HG02763 (cell line): ENCODE data around the gene WNT3A.
"Not testable (repeated sequence)": the region's sequence is repeated elsewhere in the genome, so short reads cannot be mapped to it uniquely, and the experiment has no call there.

Source experiments
- ATAC-seq: cut with Tn5 transposase; IDR thresholded peaks from one replicate; pipeline ENCODE4 v1.9.1; 2021; ENCODE audit warnings: mild to moderate bottlenecking, moderate library complexity; ENCODE audit not compliant: unreplicated experiment

WNT3A gene

DNA sequence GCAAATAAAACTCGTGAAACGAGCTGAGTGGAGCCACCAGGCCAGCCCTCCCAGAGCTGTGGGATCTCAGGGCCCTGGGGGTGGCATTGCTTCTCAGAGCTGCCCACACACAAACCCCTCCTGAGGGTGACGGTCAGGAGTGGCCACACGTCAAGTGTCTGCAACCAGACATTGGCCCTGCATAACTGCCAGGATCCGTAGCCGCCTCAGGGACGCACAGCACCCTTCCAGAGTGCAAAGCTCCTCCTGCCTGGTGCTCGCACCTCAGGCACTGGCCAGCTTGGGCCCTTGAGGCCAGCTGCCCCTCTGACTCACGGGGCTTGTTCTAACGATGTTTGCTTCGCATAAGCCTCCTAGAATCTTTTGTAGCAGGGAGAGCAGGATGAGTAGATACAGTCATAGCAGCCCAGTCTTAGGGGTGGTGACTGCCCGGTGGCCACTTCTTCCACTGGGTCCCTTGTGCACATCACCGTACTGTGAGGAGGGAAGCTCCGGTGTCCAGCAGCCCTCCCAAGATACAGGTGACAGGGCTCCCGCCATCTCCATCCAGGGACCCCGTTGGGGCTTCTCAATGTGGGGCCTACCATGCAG, 5.0 kb downstream of the WNT3A start:
- ATAC-seq = no peak

DNA sequence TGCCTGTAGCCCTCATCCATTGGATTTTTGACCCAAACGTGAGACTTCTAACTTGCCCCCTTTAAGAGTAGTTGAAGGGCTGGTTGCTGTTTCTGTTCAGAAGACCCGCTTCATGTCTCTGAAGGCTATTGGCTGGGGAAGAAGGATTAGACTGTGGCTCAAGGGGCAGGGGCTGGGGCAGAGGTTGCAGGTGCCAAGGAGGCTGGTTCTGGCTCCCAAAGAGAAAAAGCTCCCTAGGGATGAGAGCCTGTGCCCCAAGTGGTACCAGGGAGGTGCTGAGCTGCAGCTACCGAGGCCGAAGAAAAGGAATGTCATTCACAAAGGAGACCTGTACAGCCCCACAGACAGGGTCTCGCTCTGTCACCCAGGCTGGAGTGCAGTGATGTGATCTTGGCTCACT, 5.8 kb downstream of the WNT3A start:
- ATAC-seq = no peak

DNA sequence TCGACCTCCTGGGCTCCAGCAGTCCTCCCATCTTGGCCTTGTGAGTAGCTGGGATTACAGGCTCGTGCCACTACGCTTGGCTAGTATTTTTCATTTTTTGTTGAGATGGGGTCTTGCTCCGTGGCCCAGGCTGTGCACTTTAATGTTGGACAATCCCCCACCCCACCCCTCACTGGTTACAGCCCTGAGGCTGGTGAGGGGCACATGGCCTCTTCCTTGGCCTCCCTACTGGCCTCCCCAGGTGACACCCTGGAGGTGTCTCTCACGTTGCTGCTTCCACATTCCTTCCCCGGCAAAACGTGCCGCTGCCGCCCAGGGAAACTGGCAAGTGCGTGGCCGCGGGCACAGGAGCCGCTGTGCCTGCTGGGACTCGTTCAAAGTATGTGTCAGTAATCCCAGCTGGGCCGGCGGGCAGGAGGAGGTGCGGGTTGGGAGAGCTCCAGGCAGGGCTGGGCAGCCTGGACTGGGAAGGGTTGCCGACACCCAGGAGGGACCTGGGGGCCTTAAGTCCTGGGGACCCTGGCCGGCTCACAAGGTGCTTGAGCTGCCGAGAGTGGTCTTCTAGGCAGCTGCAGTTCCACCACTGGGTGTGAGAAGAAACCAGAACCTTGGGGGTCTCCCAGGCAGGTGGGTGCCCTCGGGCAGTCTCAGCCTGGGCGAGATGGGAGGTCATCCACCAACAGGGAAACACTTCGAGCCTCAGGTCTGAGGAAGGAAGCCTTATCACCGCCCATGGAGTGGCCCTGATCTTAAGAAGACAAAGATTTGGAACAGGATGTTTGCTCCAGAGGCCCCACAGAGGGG, 6.5 kb downstream of the WNT3A start:
- ATAC-seq = no peak

DNA sequence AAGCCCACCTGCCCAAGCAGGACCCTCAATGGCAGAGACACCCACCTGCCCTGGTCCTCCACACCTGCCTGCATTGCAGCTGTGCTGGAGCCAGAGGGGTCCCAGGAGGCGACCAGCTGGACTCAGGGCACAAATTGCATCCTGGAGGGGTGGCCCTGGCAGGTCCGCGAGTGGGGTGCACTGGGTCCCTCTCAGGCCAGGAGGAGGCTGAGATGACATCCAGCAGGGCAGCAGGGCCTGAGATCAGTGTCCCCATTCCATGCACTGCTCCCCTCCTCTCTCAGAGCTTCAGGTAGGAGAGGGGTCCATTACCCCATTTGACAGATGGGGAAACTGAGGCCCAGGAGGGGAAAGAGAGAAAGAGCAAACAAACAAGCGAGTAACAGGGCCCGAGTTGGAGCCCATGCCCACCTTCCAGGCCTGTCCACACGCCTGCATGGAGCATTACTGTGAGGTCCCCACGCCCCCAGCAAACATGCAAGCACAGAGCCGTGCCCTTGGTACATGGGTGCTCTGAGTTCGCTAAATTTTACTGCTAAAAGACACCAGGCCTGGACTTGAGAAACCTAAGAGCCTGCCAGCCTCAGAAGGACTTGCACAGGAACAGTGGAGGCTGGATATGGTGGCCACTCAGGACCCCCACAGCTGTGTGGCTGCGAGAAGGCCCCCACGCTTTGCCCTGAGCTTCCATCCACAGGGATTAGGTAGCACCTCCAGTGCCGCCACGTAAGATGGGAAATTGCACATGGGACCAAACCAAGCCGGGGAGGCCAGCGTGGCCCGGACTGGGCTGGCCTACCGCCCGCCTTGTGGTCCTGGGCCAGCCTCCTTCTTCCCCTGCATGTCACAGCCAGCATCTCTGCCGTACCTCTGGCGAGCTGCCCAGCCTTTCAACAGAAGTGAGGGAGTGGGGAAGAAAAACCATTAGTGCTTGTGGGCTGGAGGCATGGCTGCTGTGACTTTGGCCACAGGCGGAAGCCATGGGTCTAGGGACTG, 7.4 kb downstream of the WNT3A start:
- ATAC-seq = no peak

DNA sequence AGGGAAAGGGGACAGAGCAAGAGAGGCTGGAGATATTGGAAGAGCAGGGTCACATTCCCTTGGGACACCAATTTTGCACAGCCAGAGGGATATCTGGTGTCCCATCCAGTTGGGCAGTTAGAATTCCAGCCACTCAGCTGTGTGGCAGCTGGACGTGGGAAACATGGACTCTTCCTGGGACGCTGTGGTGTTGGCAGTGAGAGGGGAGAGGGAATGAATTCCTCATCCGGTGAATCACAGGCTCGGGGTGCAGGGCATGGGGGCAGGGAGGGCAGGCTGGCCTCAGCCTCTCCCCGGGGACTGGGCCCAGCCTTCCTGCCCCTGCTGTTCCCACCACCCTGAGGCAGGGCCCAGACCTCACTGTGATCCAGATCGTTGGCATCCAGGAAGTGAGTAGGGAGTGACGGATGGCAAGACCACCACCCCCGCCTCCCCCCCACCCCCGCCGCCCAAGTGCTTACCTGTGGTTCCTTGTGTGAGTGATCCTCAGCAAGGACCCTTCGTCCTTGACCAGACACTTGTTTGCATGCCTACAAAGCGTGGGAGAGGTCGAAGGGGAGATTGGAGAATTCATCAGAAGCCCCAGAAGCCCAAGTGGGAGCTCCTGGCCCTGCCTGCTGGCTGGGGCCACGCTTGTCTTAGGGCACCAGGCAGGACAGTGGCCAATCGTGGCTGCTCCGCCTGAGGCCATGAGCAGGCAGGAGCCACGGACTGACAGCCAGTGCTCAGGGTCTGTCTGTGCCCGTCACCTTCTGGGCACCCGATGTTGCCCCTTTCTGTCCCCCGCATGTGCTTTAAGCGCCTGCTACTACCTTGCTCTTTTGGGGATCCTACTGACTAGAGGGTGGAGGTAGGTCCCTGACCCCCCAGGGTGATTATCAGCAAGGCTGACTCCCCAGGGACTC, 8.7 kb downstream of the WNT3A start:
- ATAC-seq = no peak

DNA sequence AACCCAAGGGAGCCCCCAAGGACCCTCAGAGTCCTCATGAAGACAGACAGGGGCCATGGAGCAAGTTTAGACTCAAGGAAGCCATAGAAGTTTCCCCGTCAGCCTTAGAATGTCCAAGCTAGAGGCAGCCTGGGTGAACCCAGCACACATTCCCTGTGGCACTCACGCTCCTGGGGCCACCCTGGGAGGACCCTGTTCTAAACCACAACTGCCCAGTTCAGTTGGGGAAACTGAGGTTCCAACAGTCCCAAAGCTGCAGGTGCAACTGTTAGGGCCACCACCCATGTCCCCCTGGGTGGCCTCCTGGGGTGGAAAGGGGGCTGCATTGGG, 9.3 kb downstream of the WNT3A start:
- ATAC-seq = no peak

DNA sequence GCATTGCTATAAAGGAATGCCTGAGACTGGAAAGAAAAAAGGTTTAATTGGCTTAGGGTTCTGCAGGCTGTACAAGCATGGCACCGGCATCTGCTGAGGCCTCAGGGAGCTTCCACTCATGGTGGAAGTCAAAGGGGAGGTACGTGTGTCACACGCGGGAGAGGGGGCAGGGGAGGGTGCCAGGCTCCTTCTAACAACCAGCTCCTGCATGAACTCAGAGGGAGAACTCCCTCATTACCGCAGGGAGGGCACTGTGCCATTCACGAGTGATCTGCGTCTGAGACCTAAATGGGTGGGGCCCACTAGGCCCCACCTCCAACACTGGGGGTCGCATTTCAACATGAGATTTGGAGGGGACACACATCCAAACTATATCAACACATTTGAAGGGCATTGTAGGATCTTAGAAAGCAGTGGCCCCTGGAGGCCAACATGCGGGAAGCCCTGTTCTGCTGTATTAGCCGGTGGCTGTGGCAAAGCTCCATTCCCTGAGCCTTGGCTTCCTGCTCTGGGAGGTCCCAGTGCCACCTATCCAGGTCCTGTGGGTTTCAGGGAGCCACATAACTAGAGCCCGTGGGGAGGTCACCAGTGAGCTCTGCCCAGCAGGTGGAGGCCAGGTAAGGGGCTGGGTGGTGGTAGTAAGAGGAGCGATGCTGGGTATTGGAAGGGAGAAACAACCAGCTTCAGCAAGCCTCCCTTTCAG, 10.0 kb downstream of the WNT3A start:
- no peak for ATAC-seq

DNA sequence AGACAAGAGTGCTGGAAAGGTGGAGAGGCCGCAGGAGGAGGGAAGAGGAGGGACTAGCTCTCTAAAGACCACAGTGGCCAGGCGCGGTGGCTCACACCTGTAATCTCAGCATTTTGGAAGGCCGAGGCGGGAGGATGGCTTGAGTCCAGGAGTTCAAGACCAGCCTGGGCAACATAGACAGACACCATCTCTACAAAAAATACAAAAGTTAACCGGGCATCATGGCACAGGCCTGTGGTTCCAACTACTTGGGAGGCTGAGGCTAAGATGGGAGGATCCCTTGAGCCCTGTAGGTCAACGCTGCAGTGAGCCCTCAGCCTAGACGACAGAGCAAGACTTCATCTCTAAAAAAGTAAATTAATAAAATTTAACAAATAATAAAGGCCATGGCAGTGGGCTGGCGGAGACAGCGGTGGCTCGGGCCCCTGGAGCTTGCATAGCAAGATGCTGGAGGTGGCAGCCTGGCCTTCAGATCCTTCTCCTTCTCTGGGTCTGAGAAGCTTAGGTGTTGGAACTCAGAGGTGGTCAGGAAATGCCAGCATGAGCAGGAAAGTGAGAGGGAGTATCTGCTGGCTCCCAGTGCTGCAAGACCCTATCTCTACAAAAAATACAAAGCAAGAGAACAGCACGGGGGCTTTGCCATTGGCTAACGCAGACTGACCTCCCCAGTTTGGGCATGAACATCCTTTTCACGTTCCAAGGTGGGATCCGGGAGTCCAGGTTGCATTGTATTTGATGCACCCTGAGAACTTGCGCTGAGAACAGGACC, 10.7 kb downstream of the WNT3A start:
- no peak for ATAC-seq

DNA sequence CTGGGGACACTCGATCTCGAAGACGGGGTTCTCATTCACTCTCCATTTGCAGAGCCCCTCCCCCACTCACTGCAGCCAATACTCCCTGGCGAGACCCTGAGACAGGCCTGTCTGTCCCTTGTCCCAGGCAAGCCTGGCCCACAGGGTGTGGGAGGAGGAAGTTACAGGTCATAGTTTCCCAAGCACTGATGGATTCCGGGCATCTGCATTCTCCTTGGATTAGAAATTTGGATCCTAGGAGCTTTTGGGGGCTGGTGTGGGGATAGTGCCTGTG, 11.3 kb downstream of the WNT3A start:
- ATAC-seq = no peak

DNA sequence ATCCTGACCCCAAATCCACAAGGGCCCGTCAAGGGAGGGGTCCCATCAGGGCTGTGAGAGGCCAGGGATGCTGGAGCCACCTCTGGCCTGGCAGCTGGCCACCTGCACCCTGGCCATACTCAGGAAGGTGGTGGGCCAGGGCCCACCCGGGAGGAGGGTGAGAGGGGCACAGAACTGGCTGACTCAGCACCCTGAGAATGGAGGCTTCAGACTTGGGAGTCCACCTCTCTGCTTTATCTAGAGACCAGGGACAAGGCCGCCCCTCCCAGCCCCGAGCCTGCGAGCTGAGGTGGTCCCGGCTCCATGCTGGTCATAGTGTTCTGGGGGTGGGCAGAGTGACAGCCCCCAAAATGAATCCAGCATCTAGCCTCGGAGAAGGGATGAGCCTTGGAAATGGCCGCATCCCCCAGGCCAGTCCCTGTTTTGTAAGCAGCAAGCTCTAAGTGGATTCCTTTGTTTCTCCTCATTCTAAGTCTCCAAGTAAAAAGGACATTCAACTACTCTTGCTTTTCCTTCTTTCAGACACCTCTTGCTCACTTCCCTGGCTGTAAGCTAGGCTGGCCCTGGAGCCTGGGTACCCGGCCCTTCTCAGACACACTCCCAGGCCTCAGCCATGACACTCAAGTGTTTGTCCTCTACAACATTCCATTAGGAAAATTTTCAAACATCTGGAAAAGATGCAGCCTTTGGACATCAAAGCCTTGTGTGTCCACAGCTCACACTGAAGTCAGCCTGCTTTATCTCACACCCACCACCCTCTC, 12.3 kb downstream of the WNT3A start:
- ATAC-seq = no peak

DNA sequence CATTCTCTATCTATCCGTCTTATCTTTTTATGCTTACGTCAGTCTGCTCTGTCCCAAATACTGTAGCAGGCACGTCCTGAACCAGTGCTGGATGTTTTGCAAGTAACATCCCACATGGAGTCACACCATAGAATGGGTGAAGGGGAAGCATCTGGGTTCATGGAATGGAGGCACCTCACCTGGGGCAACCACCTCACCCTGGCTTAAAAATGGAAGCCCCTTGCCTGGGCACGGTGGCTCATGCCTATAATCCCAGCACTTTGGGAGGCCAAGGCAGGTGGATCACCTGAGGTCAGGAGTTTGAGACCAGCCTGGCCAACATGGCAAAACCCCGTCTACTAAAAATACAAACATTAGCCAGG, 12.9 kb downstream of the WNT3A start:
- not testable (repeated sequence) for ATAC-seq

DNA sequence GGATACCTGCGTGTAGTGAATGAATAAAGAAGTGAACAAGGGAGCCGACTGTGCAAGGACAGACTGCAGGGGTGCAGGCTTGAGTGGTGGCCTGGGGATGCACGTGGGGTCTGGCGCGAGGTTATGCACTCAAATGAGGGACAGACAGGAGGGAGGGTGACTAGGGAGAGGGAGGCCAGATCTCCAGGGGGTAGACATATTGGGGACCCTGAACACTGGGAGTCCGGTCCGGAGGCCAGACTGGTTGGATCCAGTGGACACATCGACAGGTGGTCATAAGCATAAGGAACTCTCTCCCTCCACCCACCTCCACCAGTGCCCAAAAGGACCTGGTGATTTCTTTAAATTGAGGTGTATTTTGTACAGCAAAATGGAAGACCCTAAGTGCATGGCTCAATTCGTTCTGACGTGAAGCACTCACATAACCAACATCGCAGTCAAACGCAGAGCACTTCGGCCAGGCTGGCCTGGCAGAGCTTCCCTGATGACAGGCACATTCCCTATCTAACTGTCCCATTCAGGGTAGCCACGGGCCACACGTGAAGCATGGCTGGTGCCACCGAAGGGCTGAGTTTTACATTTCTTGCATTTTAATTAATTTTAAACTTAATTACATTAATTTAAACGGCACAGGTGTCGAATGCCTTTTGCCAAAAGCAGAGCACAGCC, 14.0 kb downstream of the WNT3A start:
- no peak for ATAC-seq

DNA sequence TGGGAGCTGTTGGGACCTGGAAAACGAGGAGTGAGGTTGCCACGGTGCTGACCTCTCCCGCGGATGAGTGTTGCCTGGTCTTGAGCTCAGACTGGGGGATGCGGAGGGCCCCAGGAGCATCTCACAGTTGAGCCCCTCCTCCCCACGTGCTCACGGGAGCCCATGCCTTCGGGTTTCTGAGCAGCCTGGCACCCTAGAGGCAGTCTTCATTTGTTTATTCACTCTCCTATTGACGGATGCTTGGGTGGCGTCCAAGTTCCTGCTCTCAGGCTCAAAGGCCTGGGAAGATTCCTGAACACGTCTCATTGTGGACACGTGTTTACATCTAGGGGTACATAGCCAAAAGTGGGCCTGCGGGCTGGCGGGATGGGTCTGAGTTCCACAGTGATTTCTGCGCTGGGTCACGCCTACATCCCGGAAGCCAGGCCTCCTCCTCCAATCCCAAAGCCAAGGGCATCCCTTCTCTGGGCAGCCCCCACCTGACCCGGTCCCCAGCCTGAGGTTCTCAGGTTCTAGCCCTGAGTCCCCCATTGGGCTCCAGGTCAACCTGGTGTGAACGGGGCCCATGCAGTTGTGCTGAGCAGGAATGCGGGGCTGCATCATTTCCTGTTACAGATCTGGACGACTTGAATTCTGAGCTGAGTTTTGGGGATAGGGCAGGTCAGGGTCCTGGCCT, 14.7 kb downstream of the WNT3A start:
- no peak for ATAC-seq

DNA sequence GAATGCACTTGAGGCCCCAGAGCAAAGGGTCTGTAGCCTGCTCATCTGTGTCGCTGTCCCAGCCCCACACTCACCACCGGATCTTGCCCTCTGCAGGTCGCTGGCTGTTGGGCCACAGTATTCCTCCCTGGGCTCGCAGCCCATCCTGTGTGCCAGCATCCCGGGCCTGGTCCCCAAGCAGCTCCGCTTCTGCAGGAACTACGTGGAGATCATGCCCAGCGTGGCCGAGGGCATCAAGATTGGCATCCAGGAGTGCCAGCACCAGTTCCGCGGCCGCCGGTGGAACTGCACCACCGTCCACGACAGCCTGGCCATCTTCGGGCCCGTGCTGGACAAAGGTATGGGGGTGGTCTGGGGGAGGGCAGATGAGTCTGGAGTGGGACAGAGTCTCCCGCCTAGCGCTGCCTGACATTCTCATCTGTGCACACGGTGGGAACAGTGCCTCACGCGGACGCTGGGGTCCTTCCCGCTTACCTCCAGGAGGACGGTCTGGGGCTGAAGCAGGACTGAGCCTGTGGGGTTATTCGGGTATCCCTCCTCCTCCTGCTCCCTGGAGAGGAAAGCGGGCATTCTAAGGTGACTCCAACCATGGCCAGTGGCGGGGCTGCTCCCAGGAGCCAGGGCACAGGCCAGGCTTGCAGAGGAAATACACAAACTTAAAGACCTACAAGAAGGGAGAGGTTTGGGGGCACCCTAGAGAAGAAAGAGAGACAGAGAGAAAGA, 15.9 kb downstream of the WNT3A start:
- no peak for ATAC-seq

DNA sequence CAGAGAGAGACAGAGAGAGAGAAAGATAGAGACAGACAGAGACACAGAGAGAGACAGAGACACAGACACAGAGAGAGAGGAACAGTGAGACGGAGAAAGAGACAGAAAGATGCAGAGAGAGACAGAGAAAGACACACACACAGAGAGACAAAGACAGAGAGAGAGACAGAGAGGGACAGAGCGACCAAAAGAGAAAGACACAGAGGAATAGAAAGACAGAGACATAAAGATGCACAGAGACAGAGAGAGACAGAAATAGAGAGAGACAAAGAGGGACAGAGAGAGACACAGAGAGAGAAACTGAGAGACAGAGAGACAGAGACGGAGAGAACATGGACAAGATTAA, 16.5 kb downstream of the WNT3A start:
- ATAC-seq = no peak

DNA sequence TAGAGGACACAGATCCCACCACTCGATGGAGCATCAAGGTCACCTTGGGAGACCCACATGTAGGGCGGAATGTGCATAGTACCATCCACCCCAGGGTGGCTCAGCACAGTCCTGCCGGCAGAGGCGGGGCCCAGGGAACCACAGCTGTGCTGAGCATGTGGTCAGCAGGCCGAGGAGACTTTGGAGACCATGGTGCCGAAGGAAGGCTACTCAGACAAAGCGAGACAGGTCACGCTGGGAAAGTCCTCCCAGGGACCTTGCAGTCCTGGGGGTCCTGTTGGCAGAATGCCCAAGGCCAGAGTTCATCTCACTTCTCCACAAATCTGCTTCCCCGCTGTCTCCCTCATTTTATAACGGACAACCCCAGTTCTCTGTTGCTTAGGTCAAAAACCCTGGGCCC, 22.5 kb downstream of the WNT3A start:
- ATAC-seq = no peak

DNA sequence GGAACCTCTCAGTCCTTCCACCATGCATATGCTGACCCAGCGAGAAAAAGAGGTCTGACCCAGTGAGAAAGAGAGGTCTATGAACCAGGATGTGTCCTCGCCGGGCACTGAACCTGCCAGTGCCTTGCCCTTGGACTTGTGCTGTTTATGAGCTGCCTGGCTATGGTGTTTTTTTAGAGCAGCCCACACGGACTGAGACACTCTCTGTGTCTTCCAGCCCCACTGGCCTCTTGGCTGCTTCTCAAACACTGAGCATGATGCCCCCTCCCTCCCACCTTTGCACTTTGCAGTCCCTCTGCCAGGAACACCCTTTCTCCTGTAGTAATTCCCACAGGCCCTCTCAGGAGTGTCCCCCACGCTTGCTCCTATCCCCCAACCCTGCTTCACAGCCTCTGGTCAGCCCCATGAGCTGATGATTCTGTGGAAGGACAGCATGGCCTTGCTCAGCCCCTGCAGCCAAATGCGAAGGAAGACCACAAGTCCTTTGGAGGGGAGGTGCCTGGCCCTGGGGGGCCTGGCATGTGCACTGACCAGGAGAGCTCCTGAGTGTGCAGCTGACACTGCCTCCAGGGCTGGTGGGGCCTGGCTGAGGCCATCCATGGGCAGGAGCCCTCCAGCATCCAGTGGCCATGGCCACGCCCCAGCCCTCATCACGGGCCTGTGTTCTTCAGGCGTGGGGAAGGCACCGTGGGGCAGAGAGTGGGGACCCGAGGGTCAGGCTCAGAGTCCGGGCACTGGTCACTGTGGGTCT, 23.8 kb downstream of the WNT3A start:
- ATAC-seq = no peak
